GM19452 (cell line): Measurements from ENCODE around the gene NGB.
A peak's percentile ranks its signal among the peaks of the same experiment; 100 is the strongest.
"Not testable (repeated sequence)": the region's sequence is repeated elsewhere in the genome, so short reads cannot be mapped to it uniquely, and the experiment has no call there.

Experiments
- ATAC-seq: cut with Tn5 transposase; IDR thresholded peaks from one replicate; pipeline ENCODE4 v1.9.1; 2021; ENCODE audit not compliant: unreplicated experiment

NGB gene

GRCh38 chr14:77271113-77271710, at the start of gene NGB:
Gene NGB, minus strand, starts transcription at chr14:77271206. Its CDS starts 269 bp downstream, at chr14:77270937.
- ATAC-seq, result no peak

- peak; percentile 62 for ATAC-seq
Observed at GRCh38 chr14:77320238-77320935, 49.4 kb upstream of the NGB start, which contains the start of gene POMT2. Gene POMT2, minus strand, starts transcription at chr14:77320883. Its CDS starts 202 bp downstream, at chr14:77320681.

- ATAC-seq, result no peak
Observed at GRCh38 chr14:77319422-77319821, 48.4 kb upstream of the NGB start.

GRCh38 chr14:77318756-77319155, 47.8 kb upstream of the NGB start:
- ATAC-seq, result not testable (repeated sequence)

GRCh38 chr14:77318006-77318553, 47.1 kb upstream of the NGB start:
- ATAC-seq, result no peak

GRCh38 chr14:77316872-77317301, 45.9 kb upstream of the NGB start:
- ATAC-seq, result no peak

- no peak for ATAC-seq
Observed at GRCh38 chr14:77316195-77316505, 45.1 kb upstream of the NGB start.

GRCh38 chr14:77314539-77315457, 43.8 kb upstream of the NGB start:
- no peak for ATAC-seq

- ATAC-seq, result no peak
Observed at GRCh38 chr14:77314043-77314442, 43.0 kb upstream of the NGB start.

GRCh38 chr14:77313371-77313770, 42.4 kb upstream of the NGB start:
- no peak for ATAC-seq

GRCh38 chr14:77311217-77311616, 40.2 kb upstream of the NGB start:
- ATAC-seq, result no peak

- ATAC-seq, result no peak
Observed at GRCh38 chr14:77310026-77310425, 39.0 kb upstream of the NGB start.

GRCh38 chr14:77309131-77309530, 38.1 kb upstream of the NGB start:
- ATAC-seq, result no peak

GRCh38 chr14:77306851-77307496, 36.0 kb upstream of the NGB start:
- no peak for ATAC-seq

- ATAC-seq, result no peak
Observed at GRCh38 chr14:77306416-77306815, 35.4 kb upstream of the NGB start.

- ATAC-seq, result no peak
Observed at GRCh38 chr14:77305696-77306095, 34.7 kb upstream of the NGB start.

GRCh38 chr14:77303417-77304156, 32.6 kb upstream of the NGB start:
- ATAC-seq, result no peak

- ATAC-seq, result no peak
Observed at GRCh38 chr14:77302926-77303325, 31.9 kb upstream of the NGB start.

GRCh38 chr14:77301103-77301502, 30.1 kb upstream of the NGB start:
- ATAC-seq, result no peak

GRCh38 chr14:77299771-77300170, 28.8 kb upstream of the NGB start:
- no peak for ATAC-seq
